Epithelial cell of prostate (primary cell): Measurements from ENCODE around the gene FRS2.

ENCODE experiments used
- DNase-seq: peaks from one replicate; pipeline ENCODE4 v3.0.0-alpha.2; 2011; ENCODE audit warnings: low read depth, low spot score
- H3K27ac ChIP-seq: fragments of 450-650 bp; 2 replicates; pipeline ENCODE4 v1.5.1; 2017; ENCODE audit warnings: mild to moderate bottlenecking

FRS2 gene

GRCh38 chr12:69523433-69524330 lies 53.5 kb downstream of the FRS2 start:
- H3K27ac ChIP-seq = no peak overlapping the region

GRCh38 chr12:69524331-69524630 lies 54.1 kb downstream of the FRS2 start:
- DNase-seq = no peak
- no peak overlapping the region for H3K27ac ChIP-seq

More at GRCh38 chr12:69523433-69524330, 53.5 kb downstream of the FRS2 start:
- no peak for DNase-seq

- no peak overlapping the region for H3K27ac ChIP-seq
- DNase-seq = no peak
These were observed 54.7 kb downstream of the FRS2 start for GRCh38 chr12:69524755-69525469.

- DNase-seq = peak; percentile 49
- H3K27ac ChIP-seq = peak overlapping the region; percentile 62
These were observed 57.5 kb downstream of the FRS2 start for GRCh38 chr12:69527506-69528272.

GRCh38 chr12:69529021-69529420 lies 58.8 kb downstream of the FRS2 start:
- no peak overlapping the region for H3K27ac ChIP-seq
- no peak for DNase-seq

- peak overlapping the region; percentile 57 for H3K27ac ChIP-seq
- DNase-seq = no peak
These were observed 63.7 kb downstream of the FRS2 start for GRCh38 chr12:69533844-69534243.

GRCh38 chr12:69534389-69534822 lies 64.2 kb downstream of the FRS2 start:
- H3K27ac ChIP-seq = peak overlapping the region; percentile 57
- peak; percentile 84 for DNase-seq

- H3K27ac ChIP-seq = no peak overlapping the region
- DNase-seq = no peak
These were observed 70.8 kb downstream of the FRS2 start for GRCh38 chr12:69540987-69541386.

- no peak for DNase-seq
- H3K27ac ChIP-seq = no peak overlapping the region
These were observed 73.9 kb downstream of the FRS2 start for GRCh38 chr12:69544087-69544486.

GRCh38 chr12:69545081-69545480 lies 74.9 kb downstream of the FRS2 start:
- no peak overlapping the region for H3K27ac ChIP-seq
- no peak for DNase-seq

GRCh38 chr12:69546693-69547438 lies 76.7 kb downstream of the FRS2 start:
- DNase-seq = no peak
- H3K27ac ChIP-seq = no peak overlapping the region

- H3K27ac ChIP-seq = no peak overlapping the region
- DNase-seq = no peak
These were observed 78.5 kb downstream of the FRS2 start for GRCh38 chr12:69548687-69549086.

- no peak overlapping the region for H3K27ac ChIP-seq
- no peak for DNase-seq
These were observed 80.6 kb downstream of the FRS2 start for GRCh38 chr12:69550569-69551350.

- DNase-seq = peak; percentile 61
- peak overlapping the region; percentile 41 for H3K27ac ChIP-seq
These were observed 83.5 kb downstream of the FRS2 start for GRCh38 chr12:69553628-69554248.

GRCh38 chr12:69555461-69555860 lies 85.3 kb downstream of the FRS2 start:
- peak overlapping the region; percentile 41 for H3K27ac ChIP-seq
- DNase-seq = peak; percentile 50

- H3K27ac ChIP-seq = no peak overlapping the region
- no peak for DNase-seq
These were observed 86.2 kb downstream of the FRS2 start for GRCh38 chr12:69556383-69556782.

- no peak for DNase-seq
- H3K27ac ChIP-seq = no peak overlapping the region
These were observed 93.1 kb downstream of the FRS2 start for GRCh38 chr12:69563166-69563762.

- DNase-seq = no peak
- H3K27ac ChIP-seq = no peak overlapping the region
These were observed 96.4 kb downstream of the FRS2 start for GRCh38 chr12:69566603-69567002.
